Stimulated activated CD8-positive, alpha-beta memory T cell treated with anti-CD3 and anti-CD28 coated beads, Interleukin-4, amount 100 ng/mL, for 24 hours (primary cell): Measurements from ENCODE around the gene PCSK4.
"Not testable (repeated sequence)": the region's sequence is repeated elsewhere in the genome, so short reads cannot be mapped to it uniquely, and the experiment has no call there.

Source experiments
- DNase-seq: peaks from one replicate; pipeline ENCODE4 v3.0.0-alpha.2; 2020; ENCODE audit warnings: low read depth

Gene PCSK4

DNA sequence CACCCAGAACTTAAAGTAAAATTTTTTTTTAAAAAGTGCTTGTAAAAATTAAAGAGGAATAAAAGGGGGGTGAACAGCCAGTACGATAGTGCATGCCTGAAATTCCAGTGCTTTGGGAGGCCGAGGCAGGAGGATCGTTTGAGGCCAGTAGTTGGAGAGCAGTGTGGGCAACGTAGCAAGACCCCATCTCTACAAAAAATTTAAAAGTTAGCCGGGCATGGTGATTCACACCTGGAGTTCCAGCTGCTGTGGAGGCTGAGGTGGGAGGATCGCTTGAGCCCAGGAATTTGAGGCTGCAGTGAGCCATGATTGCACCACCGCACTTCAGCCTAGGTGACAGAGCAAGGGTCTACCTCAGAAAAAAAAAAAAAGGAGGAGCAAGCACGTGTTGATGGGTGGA is 14.9 kb upstream of the PCSK4 start:
- DNase-seq, result no peak

- DNase-seq, result no peak
Measured at GRCh38 chr19:1503925-1504773, 14.0 kb upstream of the PCSK4 start.

- DNase-seq, result peak; percentile 61
Measured at GRCh38 chr19:1503089-1503924, 13.2 kb upstream of the PCSK4 start.

- DNase-seq, result no peak
Measured at GRCh38 chr19:1502433-1503088, 12.4 kb upstream of the PCSK4 start.

DNA sequence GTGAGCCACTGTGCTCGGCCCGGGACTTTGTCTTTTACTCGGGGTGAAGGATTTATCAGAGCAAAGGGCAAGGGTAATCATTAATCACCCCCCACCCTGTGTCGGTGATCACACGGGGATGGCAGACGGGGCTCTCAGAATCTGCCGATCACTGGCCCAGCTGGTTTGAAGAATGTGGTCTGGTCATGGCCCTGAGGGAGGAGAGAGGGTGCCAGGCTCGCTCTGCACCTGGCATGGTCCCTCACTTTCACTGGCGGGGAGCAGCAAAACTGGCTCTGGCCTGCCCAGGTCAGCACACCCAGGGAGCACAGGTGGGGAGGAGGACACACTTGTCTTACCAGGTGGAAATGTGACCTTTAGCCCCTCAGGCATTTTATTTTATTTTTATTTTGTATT is 11.0 kb upstream of the PCSK4 start:
- DNase-seq, result no peak

DNA sequence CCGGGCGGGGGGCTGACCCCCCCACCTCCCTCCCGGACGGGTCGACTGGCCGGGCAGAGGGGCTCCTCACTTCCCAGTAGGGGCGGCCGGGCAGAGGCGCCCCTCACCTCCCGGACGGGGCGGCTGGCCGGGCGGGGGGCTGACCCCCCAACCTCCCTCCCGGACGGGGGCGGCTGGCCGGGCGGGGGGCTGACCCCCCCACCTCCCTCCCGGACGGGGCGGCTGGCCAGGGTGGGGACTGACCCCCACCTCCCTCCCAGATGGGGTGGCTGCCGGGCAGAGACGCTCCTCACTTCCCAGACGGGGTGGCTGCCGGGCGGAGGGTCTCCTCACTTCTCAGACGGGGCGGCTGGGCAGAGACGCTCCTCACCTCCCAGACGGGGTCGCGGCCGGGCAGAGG is 9.1 kb upstream of the PCSK4 start:
- not testable (repeated sequence) for DNase-seq

DNA sequence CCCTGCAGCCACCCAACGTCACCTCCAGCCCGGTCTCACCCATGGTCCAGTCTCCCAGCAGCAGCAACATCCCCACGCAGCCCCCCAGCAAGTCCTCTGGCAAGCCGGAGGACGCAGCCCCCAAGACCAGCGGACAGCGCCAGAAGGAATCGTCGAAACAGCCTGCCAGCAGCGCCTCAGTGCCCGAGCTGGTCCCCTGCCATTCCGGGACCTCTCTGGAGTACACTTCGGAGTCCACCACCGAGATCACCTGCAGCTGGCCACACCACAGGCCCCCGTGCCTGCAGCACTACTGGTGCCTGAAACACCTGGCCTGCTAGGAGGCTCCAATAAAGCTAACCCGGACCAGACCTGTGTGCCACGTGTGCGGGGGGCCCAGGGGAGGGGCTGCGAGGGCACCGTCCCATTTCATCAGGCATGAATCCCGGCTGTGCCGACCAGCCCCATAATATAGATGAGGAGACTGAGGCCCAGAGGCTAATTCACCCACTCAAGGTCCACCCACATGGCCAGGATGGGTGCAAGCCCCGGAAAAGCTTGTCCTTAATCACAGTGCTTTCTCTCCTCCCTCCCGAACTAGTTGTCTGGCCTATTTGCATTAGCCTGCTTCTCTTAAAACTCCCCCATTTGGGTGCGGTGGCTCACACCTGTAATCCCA is 7.6 kb upstream of the PCSK4 start:
- no peak for DNase-seq

GRCh38 chr19:1496714-1497577 is 6.8 kb upstream of the PCSK4 start:
- DNase-seq, result no peak

GRCh38 chr19:1495799-1496713 is 5.9 kb upstream of the PCSK4 start:
- DNase-seq, result no peak

- DNase-seq, result no peak
Measured at GRCh38 chr19:1495051-1495798, 5.1 kb upstream of the PCSK4 start.

- no peak for DNase-seq
Measured at GRCh38 chr19:1494115-1494815, 4.1 kb upstream of the PCSK4 start.

GRCh38 chr19:1492474-1493006 is 2.4 kb upstream of the PCSK4 start:
- no peak for DNase-seq

DNA sequence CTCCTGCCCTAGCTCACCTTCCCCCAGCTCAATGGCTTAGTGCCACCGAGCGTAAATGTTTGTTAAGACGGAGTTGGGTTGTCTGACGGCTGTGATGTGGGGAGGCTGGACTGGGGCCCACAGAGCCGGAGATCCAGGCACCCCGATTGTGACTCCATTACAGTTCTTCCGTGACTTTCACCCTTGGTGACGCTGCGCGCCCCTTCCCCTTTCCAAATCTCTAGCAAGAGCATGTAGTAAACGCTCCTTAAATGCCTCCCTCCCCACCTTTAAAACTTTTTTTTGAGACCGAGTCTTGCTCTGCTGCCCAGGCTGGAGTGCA is 1.7 kb upstream of the PCSK4 start:
- no peak for DNase-seq

DNA sequence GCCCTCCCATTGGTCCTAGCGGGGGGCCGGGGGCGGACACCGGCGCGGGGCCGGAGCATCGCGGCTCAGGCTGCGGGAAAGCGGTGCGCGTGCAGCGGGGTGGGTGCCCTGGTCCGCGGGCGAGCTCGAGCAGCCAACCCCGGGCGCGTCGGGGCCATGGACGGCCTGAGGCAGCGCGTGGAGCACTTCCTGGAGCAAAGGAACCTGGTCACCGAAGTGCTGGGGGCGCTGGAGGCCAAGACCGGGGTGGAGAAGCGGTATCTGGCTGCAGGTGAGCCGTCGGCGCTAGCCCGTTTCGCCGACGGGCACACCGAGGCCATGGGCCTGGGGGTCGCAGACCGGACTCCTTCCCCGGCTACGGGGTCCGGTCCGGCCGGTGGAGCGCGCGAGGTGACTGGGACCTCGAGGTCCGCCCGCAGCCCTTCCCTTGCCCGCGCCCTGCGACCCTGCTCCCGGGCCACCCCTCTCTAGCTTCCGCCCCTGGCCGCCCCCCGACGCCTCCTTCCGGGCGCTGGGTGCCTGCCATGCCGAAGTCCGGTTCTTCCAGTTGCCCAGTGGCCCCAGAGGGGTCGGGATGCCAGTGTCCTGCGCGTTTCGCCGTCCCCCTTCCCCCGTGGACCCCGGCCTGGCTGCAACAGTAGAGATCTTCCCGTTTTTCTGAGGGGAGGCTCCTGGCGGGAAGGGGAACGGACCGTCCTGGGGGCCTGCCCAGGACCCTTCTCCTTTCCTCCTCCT is 1.1 kb upstream of the PCSK4 start, which contains the start of gene REEP6:
TSS of gene REEP6 (plus strand) at position 68 of the 735 bp plus-strand sequence. CDS start at position 157, 89 bp downstream.
- DNase-seq, result no peak

GRCh38 chr19:1489463-1490310 is 463 bp downstream of the PCSK4 start:
- DNase-seq, result no peak

- DNase-seq, result no peak
Measured at GRCh38 chr19:1488282-1488601, 1.9 kb downstream of the PCSK4 start.
